Measurements from ENCODE around the gene SUPT6H.
A peak's percentile ranks its signal among the peaks of the same experiment; 100 is the strongest.
"Not testable (repeated sequence)": the region's sequence is repeated elsewhere in the genome, so short reads cannot be mapped to it uniquely, and the experiment has no call there.

The SUPT6H gene

DNA sequence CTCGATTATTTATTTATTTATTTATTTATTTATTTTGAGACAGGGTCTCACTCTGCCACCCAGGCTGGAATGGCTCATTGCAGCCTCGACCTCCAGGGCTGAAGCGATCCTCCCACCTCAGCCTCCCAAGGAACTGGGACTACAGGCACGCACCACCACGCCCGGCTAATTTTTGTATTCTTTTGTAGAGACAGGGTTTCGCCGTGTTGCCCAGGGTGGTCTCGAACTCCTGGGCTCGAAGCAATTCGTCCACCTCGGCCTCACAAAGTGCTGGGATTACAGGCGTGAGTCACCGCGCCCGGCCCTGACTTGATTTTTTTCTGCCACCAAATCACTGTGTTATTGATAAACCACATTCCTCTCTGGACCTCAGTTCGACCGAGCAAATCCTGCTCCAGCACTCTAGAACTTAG lies 57.0 kb downstream of the SUPT6H start:
- DNase-seq (ENCODE audit: low read depth in 3 of 3), result no peak

- DNase-seq (ENCODE audit: low read depth in 3 of 3), result no peak
These were observed 58.4 kb downstream of the SUPT6H start for GRCh38 chr17:28720247-28720996.

GRCh38 chr17:28720997-28721329 lies 59.0 kb downstream of the SUPT6H start:
- not testable (repeated sequence) for DNase-seq (ENCODE audit: low read depth in 3 of 3)

- no peak for DNase-seq (ENCODE audit: low read depth in 3 of 3)
These were observed 60.6 kb downstream of the SUPT6H start for GRCh38 chr17:28722417-28723158.

- no peak for DNase-seq (ENCODE audit: low read depth in 3 of 3)
These were observed 61.3 kb downstream of the SUPT6H start for GRCh38 chr17:28723159-28723835.

DNA sequence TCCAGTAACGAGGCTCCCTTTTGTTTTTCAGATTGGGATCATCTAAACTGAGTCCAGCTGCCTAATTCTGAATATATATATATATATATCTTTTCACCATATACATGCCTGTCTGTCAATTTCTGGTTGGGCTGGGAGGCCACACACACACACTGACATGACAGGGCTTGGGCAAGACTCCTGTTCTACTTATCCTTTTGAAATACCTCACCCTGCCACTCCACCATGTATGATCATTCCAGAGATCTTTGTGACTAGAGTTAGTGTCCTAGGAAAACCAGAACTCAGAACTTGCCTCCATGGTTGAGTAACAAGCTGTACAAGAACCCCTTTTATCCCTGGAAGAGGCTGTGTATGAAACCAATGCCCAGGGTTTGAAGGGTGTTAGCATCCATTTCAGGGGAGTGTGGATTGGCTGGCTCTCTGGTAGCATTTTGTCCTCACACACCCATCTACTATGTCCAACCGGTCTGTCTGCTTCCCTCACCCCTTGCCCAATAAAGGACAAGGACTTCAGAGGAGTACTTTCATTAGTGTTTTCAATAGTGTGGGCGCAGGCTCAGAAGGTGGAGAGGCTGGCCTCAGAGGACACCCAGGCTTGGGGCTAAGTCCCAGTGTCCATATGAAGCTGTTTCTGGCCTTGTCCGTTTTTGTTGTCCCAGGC lies 62.0 kb downstream of the SUPT6H start:
- DNase-seq (ENCODE audit: low read depth in 3 of 3), result not testable (repeated sequence)

DNA sequence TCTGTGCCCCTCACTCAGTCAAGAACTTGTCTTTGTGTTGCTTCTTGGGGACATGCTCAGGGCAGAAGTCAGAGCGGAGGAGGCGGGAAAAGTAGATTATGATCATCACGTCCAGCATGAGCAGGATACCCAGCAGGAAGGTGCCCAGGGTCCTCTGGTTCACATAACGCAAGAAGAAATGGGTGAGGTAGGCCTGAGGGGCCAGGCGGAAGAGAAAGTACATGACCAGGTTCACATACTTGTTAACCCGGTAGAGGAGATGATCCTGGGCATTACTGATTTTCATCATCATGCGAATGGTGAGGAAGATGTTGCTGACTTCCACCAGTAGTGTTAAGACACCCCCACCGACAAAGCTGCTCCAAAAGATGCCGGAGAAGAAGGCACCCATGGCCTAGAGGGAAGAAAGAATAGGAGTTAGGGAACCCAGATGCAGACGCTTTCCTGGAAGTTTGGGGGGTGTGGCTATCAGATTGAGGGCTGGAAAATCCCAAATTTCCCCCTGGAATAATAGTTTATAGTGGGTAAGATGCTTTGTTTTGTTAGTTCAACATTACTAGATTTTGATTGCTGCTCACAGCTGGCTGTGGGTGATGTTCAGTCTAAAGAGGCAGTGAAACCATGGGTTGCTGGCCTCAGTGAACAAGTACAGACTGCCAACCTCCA lies 62.6 kb downstream of the SUPT6H start:
- no peak for DNase-seq (ENCODE audit: low read depth in 3 of 3)

DNA sequence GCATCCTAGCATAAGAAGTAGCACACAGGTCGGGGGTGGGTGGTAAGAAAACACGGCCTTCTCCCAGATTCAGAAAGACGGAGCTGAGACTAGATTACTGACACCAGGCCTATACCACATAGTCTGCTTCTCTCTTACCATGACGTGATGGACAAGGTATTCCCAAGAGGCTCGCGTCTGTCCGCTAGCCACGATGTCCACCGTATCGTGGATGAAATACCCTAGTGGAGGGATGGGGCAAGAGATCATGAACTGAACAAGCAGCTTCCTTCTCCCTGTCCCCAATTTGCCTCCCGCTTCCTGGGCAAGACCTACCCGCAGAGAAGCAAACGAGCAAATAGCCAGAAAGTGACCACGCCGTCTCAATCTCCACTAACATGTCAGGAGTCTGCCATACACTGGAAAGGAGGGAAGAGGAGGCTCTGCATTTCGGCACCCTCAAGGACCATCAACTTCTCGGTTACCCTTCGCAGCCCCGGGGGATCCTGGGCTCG lies 63.2 kb downstream of the SUPT6H start:
- no peak for DNase-seq (ENCODE audit: low read depth in 3 of 3)

DNA sequence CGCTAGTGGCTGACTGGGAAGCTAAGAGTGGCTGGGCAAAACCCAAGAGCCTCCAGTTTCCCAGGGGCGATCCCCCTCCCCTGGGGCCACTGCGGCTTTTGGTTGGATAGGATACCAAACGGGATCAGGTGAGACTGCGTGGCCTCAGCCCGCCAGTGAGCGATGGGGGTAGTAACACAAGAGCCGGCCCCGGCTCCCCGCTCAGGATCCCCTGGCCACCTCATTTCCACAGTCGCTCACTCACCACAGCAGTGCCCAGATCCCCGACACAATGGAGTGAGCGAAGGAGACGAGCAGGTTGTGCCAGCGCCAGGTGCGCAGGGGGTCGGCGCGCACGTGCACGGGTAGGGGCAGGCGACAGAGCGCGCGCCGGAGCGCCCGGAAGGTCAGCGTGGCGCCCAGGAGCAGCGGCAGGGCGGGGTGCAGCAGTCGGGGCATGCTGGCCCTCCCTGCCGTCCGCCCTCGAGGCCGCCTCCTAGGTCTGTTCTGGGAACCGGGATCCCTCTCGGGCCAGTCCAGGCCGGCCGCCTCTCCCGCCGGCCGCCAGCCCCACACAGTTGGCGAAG lies 63.7 kb downstream of the SUPT6H start:
- peak in 1 of 3 donors; percentile 41 for DNase-seq (ENCODE audit: low read depth in 3 of 3)

GRCh38 chr17:28726226-28726626 lies 64.2 kb downstream of the SUPT6H start, which contains the start of gene TLCD1:
Gene TLCD1, minus strand, starts transcription at chr17:28726233. Its CDS starts 136 bp downstream, at chr17:28726097.
- peak; percentile 55 to 73 (median 65) for DNase-seq (ENCODE audit: low read depth in 3 of 3)

DNA sequence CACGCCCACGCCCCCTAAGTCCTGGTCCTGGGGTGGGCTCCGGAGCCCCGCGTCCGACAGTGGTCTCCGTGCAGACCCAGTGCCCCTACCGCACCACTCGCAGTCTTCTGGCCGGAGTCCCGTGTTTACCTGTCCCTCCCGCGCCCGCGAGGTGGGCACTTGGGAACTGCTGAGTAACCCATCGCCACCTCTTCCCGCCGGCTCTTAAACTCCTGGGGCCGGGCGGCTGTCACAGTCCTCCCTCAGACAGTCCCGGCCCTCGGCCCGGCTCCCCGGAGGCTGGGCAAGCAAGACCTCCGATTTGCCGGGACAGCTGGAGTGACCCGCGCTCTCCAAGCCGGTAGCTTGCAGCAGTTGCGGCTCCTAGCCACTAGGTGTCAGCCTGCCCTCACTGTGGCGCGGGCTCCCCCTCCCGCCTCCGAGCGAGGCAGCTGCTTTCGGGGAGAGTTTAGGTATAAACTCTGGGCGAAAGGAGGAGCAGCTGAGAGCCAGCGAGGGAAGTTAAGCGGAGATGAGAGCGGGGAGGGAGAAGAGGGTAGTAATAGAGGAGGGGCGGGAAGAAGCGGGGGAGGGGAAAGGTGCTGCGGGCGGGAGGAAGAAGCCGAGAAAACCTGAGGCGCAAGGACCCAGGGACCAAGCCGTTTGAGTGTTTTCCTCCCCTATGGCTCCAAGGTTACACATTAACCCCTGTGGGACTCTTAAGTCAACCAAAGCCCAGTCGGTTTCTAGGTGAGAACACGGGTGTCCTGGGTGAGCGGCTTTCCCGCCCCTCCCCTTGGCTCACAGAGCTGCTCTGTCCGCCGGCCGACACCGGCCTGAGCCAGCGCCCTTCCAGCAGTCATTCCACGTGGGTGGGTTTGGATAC lies 64.9 kb downstream of the SUPT6H start:
- DNase-seq (ENCODE audit: low read depth in 3 of 3), result peak; percentile 89 to 95 (median 92)

DNA sequence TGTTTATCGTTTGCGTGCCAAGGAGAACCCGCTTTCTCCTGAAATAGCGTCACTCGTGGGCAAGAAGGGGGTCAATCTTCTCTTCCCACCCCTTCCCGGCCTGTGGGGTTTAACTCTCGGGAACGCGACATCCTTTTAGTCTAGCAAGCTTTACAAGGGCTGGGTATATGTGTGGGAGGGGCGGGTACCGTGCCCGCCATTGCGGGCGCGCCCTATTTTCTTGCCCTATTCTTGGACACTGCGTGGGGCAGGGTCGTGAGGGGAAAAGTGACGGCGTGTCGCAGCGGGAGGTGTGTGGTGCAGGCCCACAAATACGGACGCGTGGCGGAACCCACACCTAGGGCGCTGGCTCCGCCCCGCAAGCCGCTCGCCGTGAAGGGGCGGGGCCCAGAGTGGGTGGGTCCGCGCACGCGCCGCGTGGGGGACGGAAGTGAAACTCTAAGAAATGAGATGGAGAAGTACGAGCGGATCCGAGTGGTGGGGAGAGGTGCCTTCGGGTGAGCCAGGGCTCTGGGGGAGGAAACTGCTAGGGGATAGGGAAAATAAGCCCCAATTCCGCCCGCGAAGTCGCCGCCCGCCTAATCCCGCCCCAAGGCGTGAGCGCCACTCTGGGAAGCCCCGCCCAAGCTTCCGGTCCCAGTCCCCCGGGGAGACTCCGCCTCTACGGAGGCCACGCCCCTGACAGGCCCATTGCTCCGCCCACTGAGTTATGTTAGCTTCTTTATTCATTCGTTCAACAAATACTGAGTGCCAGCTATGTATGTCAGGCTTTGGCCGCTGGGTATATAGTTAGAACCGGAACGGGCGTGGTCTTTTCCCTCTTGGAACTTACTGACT lies 66.6 kb downstream of the SUPT6H start, which contains the start of gene NEK8:
NEK8 (plus strand) TSS at position 425 of the 837 bp plus-strand sequence; CDS start at position 451, 26 bp downstream.
- peak; percentile 95 to 98 (median 97) for DNase-seq (ENCODE audit: low read depth in 3 of 3)

GRCh38 chr17:28729950-28730330 lies 67.9 kb downstream of the SUPT6H start:
- DNase-seq (ENCODE audit: low read depth in 3 of 3), result no peak

GRCh38 chr17:28733346-28733745 lies 71.3 kb downstream of the SUPT6H start:
- no peak for DNase-seq (ENCODE audit: low read depth in 3 of 3)

- no peak for DNase-seq (ENCODE audit: low read depth in 3 of 3)
These were observed 72.8 kb downstream of the SUPT6H start for GRCh38 chr17:28734712-28735241.

DNA sequence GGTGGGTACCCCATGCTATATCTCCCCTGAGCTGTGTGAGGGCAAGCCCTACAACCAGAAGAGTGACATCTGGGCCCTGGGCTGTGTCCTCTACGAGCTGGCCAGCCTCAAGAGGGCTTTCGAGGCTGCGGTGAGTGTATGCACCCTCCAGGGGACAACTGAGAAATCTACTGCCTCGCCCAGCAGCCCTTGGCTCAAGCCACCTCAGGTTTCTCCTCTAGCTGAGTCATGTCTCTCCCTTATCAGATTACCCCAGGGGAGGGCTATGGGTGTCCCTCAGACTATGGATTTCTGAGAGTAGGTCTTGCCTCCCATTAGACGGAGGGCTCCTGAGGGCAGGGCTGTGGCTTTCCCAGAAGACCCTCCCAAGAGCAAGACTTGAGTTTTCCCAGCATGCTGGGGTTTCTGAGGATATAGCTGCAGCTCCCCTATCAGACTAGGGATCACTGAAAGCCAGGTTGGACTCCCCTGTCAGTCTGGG lies 73.3 kb downstream of the SUPT6H start:
- no peak for DNase-seq (ENCODE audit: low read depth in 3 of 3)

GRCh38 chr17:28735913-28736769 lies 74.1 kb downstream of the SUPT6H start:
- not testable (repeated sequence) for DNase-seq (ENCODE audit: low read depth in 3 of 3)
